DOHH2 (cell line): Measurements from ENCODE around the gene ZFAND2A.
A peak's percentile ranks its signal among the peaks of the same experiment; 100 is the strongest.
"Not testable (repeated sequence)": the region's sequence is repeated elsewhere in the genome, so short reads cannot be mapped to it uniquely, and the experiment has no call there.

ENCODE experiments used
- H3F3A ChIP-seq: fragments of 200-600 bp; sonication (generic), shearing (Covaris generic); 2 replicates; pipeline ENCODE4 v1.6.0; 2016; ENCODE audit warnings: antibody characterized with exemption, mild to moderate bottlenecking; ENCODE audit not compliant: control insufficient read depth, insufficient read depth
- H3K27ac ChIP-seq: fragments of 200-600 bp; sonication (generic); 2 replicates; pipeline ENCODE4 v1.5.1; 2014; ENCODE audit warnings: low read depth, mild to moderate bottlenecking, low read length, moderate library complexity
- H3K27me3 ChIP-seq: fragments of 200-600 bp; sonication (generic); 2 replicates; pipeline ENCODE4 v1.6.1; 2014; ENCODE audit warnings: mild to moderate bottlenecking, low read length, mixed read lengths; ENCODE audit not compliant: control insufficient read depth
- H3K36me3 ChIP-seq: fragments of 200-600 bp; sonication (generic); 2 replicates; pipeline ENCODE4 v1.6.1; 2014; ENCODE audit warnings: mild to moderate bottlenecking, low read length, moderate library complexity, mixed read lengths; ENCODE audit not compliant: control insufficient read depth
- H3K4me1 ChIP-seq: fragments of 200-600 bp; sonication (generic); 2 replicates; pipeline ENCODE4 v1.6.1; 2014; ENCODE audit warnings: mild to moderate bottlenecking, low read length, mixed read lengths; ENCODE audit not compliant: control insufficient read depth
- H3K4me2 ChIP-seq: fragments of 200-600 bp; sonication (generic); 2 replicates; pipeline ENCODE4 v1.6.0; 2014; ENCODE audit warnings: mild to moderate bottlenecking, low read length, moderate library complexity
- H3K4me3 ChIP-seq: fragments of 200-600 bp; sonication (generic); 2 replicates; pipeline ENCODE4 v1.5.1; 2014; ENCODE audit warnings: mild to moderate bottlenecking, low read length, mixed read lengths
- H3K79me2 ChIP-seq: fragments of 200-600 bp; sonication (generic); 2 replicates; pipeline ENCODE4 v1.6.1; 2014; ENCODE audit warnings: mild to moderate bottlenecking, low read length, mixed read lengths; ENCODE audit not compliant: control insufficient read depth
- H3K9me2 ChIP-seq: fragments of 200-600 bp; sonication (generic); replicated peaks from 2 replicates; pipeline ENCODE4 v1.6.1; 2014; ENCODE audit warnings: mild to moderate bottlenecking, low read length, mixed read lengths; ENCODE audit not compliant: control insufficient read depth
- H3K9me3 ChIP-seq: fragments of 200-600 bp; sonication (generic); 2 replicates; pipeline ENCODE4 v1.6.1; 2014; ENCODE audit warnings: antibody characterized with exemption, low read length, mixed read lengths; ENCODE audit not compliant: control insufficient read depth, insufficient read depth
- H4K20me1 ChIP-seq: fragments of 200-600 bp; sonication (generic); 2 replicates; pipeline ENCODE4 v1.6.0; 2014; ENCODE audit warnings: low read depth, mild to moderate bottlenecking, antibody characterized with exemption, low read length, moderate library complexity; ENCODE audit not compliant: control insufficient read depth, insufficient read depth
- CTCF ChIP-seq: fragments of 200-600 bp; sonication (generic); IDR thresholded peaks from one replicate; pipeline ENCODE4 v1.5.1; 2014; ENCODE audit warnings: antibody characterized with exemption, mild to moderate bottlenecking, low read depth, low read length; ENCODE audit not compliant: poor library complexity, severe bottlenecking
- EZH2phosphoT487 ChIP-seq: fragments of 200-600 bp; sonication (generic); IDR thresholded peaks from 2 replicates; pipeline ENCODE4 v1.6.1; 2017; ENCODE audit warnings: borderline replicate concordance, mild to moderate bottlenecking, antibody characterized with exemption, low read length, moderate library complexity, mixed read lengths

Gene ZFAND2A

GRCh38 chr7:1163121-1163520 lies 3.1 kb upstream of the ZFAND2A start:
- H3K4me2 ChIP-seq, result no peak overlapping the region
- no peak overlapping the region for H3K27ac ChIP-seq
- peaks cover 32% of the 10 kb centered on the region for H3K36me3 ChIP-seq
- H3K4me3 ChIP-seq, result no peak overlapping the region
- H4K20me1 ChIP-seq, result peaks cover 7% of the 10 kb centered on the region; the same call in 1 of the 2 replicates
- peaks cover 21% of the 10 kb centered on the region for H3K4me1 ChIP-seq
- no peaks in the 10 kb centered on the region for H3K27me3 ChIP-seq
- no peaks in the 10 kb centered on the region for H3K9me3 ChIP-seq
- H3K9me2 ChIP-seq, result no peaks in the 10 kb centered on the region
- H3K79me2 ChIP-seq, result peaks cover 31% of the 10 kb centered on the region
- H3F3A ChIP-seq, result 0 out of 2 replicates have a peak, but pooled peaks cover under 1% of the 10 kb centered on the region
- TF ChIP-seq EZH2phosphoT487 (no peak), CTCF (no peak)

- Histone ChIP-seq H3K36me3 (peaks cover 52% of the 10 kb centered on the region), H3F3A (0 out of 2 replicates have a peak, but pooled peaks cover 6% of the 10 kb centered on the region), H3K4me2 (peak overlapping the region; percentile 93), H3K9me2 (no peaks in the 10 kb centered on the region), H3K9me3 (no peaks in the 10 kb centered on the region), H3K27me3 (no peaks in the 10 kb centered on the region), H4K20me1 (peaks cover 12% of the 10 kb centered on the region; the same call in 1 of the 2 replicates), H3K79me2 (peaks cover 50% of the 10 kb centered on the region), H3K4me1 (peaks cover 25% of the 10 kb centered on the region), H3K4me3 (peak overlapping the region; percentile 87), H3K27ac (peak overlapping the region; percentile 50)
- TF ChIP-seq CTCF (no peak), EZH2phosphoT487 (no peak)
These were observed 650 bp upstream of the ZFAND2A start for GRCh38 chr7:1160670-1161021.

GRCh38 chr7:1159231-1159630 lies 765 bp downstream of the ZFAND2A start:
- H3K27ac ChIP-seq, H3K9me2 ChIP-seq: not testable (repeated sequence)
- peaks cover 51% of the 10 kb centered on the region for H3K79me2 ChIP-seq

GRCh38 chr7:1158203-1159126 lies 1.5 kb downstream of the ZFAND2A start:
- Histone ChIP-seq H3K27ac (no peak overlapping the region), H3K4me3 (peak overlapping the region; percentile 87), H3F3A (0 out of 2 replicates have a peak, but pooled peaks cover 6% of the 10 kb centered on the region), H3K79me2 (peaks cover 51% of the 10 kb centered on the region), H3K9me3 (no peaks in the 10 kb centered on the region), H3K27me3 (no peaks in the 10 kb centered on the region), H3K4me1 (peaks cover 25% of the 10 kb centered on the region), H3K4me2 (peak overlapping the region; percentile 94), H3K36me3 (peaks cover 61% of the 10 kb centered on the region), H4K20me1 (peaks cover 14% of the 10 kb centered on the region; the same call in 1 of the 2 replicates), H3K9me2 (no peaks in the 10 kb centered on the region)
- TF ChIP-seq EZH2phosphoT487 (no peak), CTCF (no peak)

More at GRCh38 chr7:1159231-1159630, 765 bp downstream of the ZFAND2A start:
- Histone ChIP-seq H3K4me3 (peak overlapping the region; percentile 87), H3K4me2 (peak overlapping the region; percentile 94), H3K4me1 (peaks cover 25% of the 10 kb centered on the region), H3K36me3 (peaks cover 60% of the 10 kb centered on the region), H4K20me1 (peaks cover 12% of the 10 kb centered on the region; the same call in 1 of the 2 replicates)
- H3K9me3 ChIP-seq, H3K27me3 ChIP-seq, H3F3A ChIP-seq: not testable (repeated sequence)
